Embryonic facial prominence (tissue), 1 donor: ENCODE data around the gene SMOC1.

Source experiments
- DNase-seq: peaks from one replicate; pipeline ENCODE4 v3.0.0-alpha.2; 2016; ENCODE audit errors: extremely low spot score

Gene SMOC1

GRCh38 chr14:69879175-69880043 lies at the start of gene SMOC1:
TSS of gene SMOC1 (plus strand) at chr14:69879416. CDS start at chr14:69879679, 263 bp downstream.
- no peak for DNase-seq

GRCh38 chr14:69838881-69839416 lies 40.3 kb upstream of the SMOC1 start:
- DNase-seq, result no peak

GRCh38 chr14:69839661-69840060 lies 39.6 kb upstream of the SMOC1 start:
- DNase-seq, result no peak

- DNase-seq, result no peak
Observed at GRCh38 chr14:69841656-69842055, 37.6 kb upstream of the SMOC1 start.

- DNase-seq, result no peak
Observed at GRCh38 chr14:69842686-69843420, 36.4 kb upstream of the SMOC1 start.

- no peak for DNase-seq
Observed at GRCh38 chr14:69844171-69844570, 35.0 kb upstream of the SMOC1 start.

GRCh38 chr14:69845050-69845581 lies 34.1 kb upstream of the SMOC1 start:
- DNase-seq, result no peak

- DNase-seq, result no peak
Observed at GRCh38 chr14:69845787-69846186, 33.4 kb upstream of the SMOC1 start.

- no peak for DNase-seq
Observed at GRCh38 chr14:69848156-69848555, 31.1 kb upstream of the SMOC1 start.

GRCh38 chr14:69848903-69849391 lies 30.3 kb upstream of the SMOC1 start:
- DNase-seq, result no peak

- DNase-seq, result no peak
Observed at GRCh38 chr14:69850086-69850735, 29.0 kb upstream of the SMOC1 start.

GRCh38 chr14:69850736-69851112 lies 28.5 kb upstream of the SMOC1 start:
- DNase-seq, result no peak

GRCh38 chr14:69852531-69853321 lies 26.5 kb upstream of the SMOC1 start:
- DNase-seq, result no peak

- no peak for DNase-seq
Observed at GRCh38 chr14:69853774-69854173, 25.4 kb upstream of the SMOC1 start.

- no peak for DNase-seq
Observed at GRCh38 chr14:69854598-69854997, 24.6 kb upstream of the SMOC1 start.

- no peak for DNase-seq
Observed at GRCh38 chr14:69855180-69855832, 23.9 kb upstream of the SMOC1 start.

GRCh38 chr14:69858801-69859200 lies 20.4 kb upstream of the SMOC1 start:
- no peak for DNase-seq

GRCh38 chr14:69859591-69859990 lies 19.6 kb upstream of the SMOC1 start:
- DNase-seq, result no peak

- DNase-seq, result no peak
Observed at GRCh38 chr14:69860221-69860620, 19.0 kb upstream of the SMOC1 start.

GRCh38 chr14:69861025-69861569 lies 18.1 kb upstream of the SMOC1 start:
- DNase-seq, result no peak
